AG09319 (cell line): ENCODE data around the gene B3GLCT.

Experiments
- DNase-seq: peaks from one replicate; pipeline ENCODE4 v3.0.0-alpha.2; 2010; ENCODE audit warnings: low read depth; ENCODE audit errors: extremely low read depth
- CTCF ChIP-seq: IDR thresholded peaks from 2 replicates; pipeline ENCODE4 v1.5.1; 2011; ENCODE audit warnings: low read depth, mild to moderate bottlenecking, inconsistent platforms, low read length, moderate library complexity

The B3GLCT gene

GRCh38 chr13:31357581-31357980 lies 157.8 kb downstream of the B3GLCT start:
- TF ChIP-seq CTCF, result no peak
- no peak for DNase-seq

- TF ChIP-seq CTCF, result no peak
- no peak for DNase-seq
Observed at GRCh38 chr13:31361673-31362072, 161.9 kb downstream of the B3GLCT start.

GRCh38 chr13:31365630-31366029 lies 165.9 kb downstream of the B3GLCT start:
- TF ChIP-seq CTCF, result no peak
- no peak for DNase-seq

- DNase-seq, result no peak
- no peak for TF ChIP-seq CTCF
Observed at GRCh38 chr13:31367410-31367809, 167.6 kb downstream of the B3GLCT start.

GRCh38 chr13:31369213-31369612 lies 169.4 kb downstream of the B3GLCT start:
- TF ChIP-seq CTCF, result no peak
- DNase-seq, result no peak

GRCh38 chr13:31372454-31372853 lies 172.7 kb downstream of the B3GLCT start:
- TF ChIP-seq CTCF, result no peak
- no peak for DNase-seq

- no peak for TF ChIP-seq CTCF
- DNase-seq, result no peak
Observed at GRCh38 chr13:31374682-31375081, 174.9 kb downstream of the B3GLCT start.
